GM21529 (cell line): ENCODE data around the gene NCLN.
A peak's percentile ranks its signal among the peaks of the same experiment; 100 is the strongest.
"Not testable (repeated sequence)": the region's sequence is repeated elsewhere in the genome, so short reads cannot be mapped to it uniquely, and the experiment has no call there.

Experiments used
- ATAC-seq: cut with Tn5 transposase; IDR thresholded peaks from one replicate; pipeline ENCODE4 v1.9.1; 2021; ENCODE audit not compliant: unreplicated experiment

Gene NCLN

DNA sequence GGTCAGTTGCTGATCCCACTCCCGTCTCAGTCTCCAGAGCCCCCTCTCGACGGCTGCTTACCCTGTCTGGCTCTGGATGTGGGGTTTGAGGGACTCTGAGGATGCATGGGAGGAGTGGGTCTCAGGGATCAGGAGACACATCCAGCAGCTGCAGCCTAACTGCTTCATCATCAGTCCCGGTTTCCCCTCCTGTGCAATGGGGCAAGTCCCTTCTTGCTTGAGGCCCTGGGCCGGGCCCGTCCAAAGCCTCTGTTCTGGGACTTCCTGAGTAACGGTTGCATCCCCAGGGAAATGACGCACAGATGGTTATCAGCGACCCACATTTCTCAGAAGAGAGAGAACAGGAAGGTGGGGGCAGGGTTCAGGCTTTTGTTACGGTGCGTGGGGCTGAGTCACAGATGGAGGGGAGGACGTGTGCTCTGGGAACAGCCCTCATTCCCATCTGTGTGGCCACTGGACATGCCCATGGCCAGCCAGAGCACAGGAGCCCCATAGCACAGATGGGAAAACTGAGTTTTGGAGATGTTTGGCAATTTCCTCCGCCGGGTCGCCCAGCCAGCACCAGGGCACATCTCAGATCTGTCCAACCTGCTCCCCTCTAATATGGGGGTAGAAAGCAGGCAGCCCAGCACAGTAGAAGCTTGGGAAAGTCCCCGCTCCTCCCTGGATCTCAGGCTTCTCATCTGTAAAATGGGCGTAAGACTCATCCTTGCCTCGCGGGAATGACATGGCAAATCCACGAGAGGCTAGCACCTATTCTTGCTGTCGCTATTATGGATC is 30.6 kb upstream of the NCLN start:
- peak; percentile 76 for ATAC-seq

- ATAC-seq, result no peak
Observed at GRCh38 chr19:3157096-3157845, 28.5 kb upstream of the NCLN start.

DNA sequence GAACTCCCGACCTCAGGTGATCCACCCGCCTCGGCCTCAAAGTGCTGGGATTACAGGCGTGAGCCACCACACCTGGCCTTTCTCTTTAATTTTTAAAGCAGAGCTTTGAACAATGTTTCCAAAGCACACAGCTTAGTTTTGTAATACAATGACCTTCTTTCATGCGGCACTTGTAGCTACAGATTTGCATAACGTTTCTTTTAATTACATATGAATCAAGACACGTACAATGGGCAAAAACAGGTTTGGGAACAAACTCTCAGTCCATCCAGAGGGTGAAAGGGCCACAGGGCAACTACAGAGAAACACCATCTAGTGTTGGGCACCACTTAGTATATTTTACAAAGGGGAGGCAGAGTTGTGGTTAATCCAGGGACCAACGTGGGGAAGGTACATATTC is 26.2 kb upstream of the NCLN start:
- ATAC-seq, result no peak

- ATAC-seq, result no peak
Observed at GRCh38 chr19:3160219-3160618, 25.5 kb upstream of the NCLN start.

- ATAC-seq, result no peak
Observed at GRCh38 chr19:3161453-3161852, 24.3 kb upstream of the NCLN start.

- ATAC-seq, result no peak
Observed at GRCh38 chr19:3162418-3163229, 23.1 kb upstream of the NCLN start.

DNA sequence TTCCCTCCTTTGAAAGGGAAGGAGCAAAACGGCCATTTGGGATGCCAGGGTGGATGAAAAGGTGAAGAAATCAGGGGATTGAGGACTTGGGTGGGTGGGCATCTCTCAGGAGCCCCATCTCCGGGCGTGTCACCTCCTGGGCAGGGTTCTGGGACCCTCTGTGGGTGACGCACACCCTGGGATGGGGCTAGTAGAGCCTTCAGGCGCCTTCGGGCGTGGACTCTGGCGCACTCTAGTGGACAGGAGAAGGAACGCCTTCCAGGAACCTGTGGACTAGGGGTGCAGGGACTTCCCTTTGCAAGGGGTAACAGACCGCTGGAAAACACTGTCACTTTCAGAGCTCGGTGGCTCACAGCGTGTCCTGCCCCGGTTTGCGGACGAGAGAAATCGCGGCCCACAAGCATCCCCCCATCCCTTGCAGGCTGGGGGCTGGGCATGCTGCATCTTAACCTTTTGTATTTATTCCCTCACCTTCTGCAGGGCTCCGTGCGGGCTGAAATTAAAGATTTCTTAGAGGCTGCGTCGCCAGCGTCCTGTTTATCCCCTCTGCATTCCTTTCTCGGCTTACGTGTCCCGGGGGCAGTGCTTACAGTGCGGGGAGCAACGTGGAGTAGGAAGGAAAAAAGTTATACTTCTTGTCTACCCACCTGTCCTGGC is 22.4 kb upstream of the NCLN start:
- ATAC-seq, result peak; percentile 49

DNA sequence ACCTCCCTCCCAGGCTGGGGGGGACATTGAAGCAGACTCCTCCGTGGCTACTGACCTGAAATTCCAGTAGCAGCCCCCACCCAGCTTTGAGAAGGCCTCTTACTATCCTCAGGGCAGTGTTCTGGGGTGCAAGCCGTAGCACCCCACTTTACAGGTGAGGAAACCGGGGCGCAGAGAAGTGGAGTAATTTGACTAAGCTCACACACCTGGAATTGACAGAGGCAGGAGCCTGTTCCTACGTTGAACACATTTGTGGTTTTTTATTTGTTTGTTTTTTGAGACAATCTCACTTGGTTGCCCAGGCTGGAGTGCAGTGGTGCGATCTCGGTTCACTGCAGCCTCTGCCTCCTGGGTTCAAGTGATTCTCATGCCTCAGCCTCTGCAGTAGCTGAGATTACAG is 21.8 kb upstream of the NCLN start:
- ATAC-seq, result no peak

DNA sequence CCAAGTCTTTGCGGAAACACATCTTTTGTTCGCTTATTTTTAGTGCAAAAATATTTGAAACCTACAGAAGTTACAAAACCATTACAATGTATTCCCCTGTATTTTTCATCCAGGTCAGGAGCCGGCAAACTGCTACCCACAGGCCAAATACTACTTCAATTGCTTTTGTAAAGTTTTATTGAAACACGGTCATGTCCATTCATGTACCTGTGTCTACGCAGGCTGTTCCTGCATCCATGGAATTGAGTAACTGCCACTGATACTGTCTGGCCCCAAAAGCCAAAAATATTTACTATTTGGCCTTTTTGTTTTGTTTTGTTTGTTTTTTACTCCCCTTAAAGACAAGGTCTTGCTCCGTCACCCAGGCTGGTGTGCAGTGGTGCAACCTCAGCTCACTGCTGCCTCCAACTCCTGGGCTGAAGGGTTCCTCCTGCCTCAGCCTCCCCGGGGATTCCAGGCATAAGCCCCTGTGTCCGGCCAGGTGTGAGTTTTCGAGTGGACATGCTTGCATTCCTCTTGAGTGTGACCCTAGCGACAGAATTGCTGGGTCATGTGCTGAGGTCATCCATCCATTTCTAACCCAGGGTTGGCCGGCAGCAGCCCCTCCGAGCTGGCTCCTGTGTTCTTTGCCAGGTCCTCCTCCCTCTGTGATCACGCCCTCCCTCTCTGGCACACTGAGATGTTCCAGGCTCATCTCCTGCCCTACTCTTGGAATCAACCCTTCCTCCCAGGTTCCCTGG is 18.0 kb upstream of the NCLN start:
- ATAC-seq, result no peak

- no peak for ATAC-seq
Observed at GRCh38 chr19:3171894-3172672, 13.6 kb upstream of the NCLN start.

GRCh38 chr19:3172673-3173000 is 13.1 kb upstream of the NCLN start:
- ATAC-seq, result not testable (repeated sequence)

- no peak for ATAC-seq
Observed at GRCh38 chr19:3175781-3176714, 9.7 kb upstream of the NCLN start.

DNA sequence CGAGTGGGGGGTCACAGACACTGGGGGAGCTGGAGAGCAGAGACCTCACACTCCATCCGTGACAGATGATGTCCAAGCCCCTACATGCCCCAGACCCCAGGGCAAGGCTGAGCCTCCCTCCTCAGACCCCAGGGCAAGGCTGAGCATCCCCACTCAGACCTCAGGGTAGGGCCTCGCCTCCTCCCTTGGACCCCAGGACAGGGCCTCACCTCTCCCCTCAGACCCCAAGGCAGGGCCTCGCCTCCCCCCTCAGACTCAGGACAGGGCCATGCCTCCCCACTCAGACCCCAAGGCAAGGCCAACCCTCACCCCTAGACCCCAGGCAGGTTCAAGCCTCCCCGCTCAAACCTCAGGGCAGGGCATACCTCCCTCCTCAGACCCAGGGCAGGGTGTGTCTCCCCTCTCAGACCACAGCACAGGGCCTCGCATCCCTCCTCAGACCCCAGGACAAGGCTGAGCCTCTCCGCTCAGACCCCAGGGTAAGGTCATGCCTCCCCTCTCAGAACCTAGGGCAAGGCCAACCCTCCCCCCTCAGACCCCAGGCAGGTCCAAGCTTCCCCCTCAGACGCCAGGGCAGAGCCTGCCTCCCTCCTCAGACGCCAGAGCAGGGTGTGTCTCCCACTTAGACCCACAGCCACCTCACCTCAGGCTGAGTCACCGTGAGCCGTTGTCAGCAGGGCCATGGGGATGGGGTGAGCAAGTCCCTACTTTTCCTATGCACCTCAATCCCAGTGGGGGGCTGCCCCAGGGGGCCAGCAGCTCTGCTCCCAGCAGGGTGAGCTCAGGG is 8.8 kb upstream of the NCLN start:
- ATAC-seq, result no peak

DNA sequence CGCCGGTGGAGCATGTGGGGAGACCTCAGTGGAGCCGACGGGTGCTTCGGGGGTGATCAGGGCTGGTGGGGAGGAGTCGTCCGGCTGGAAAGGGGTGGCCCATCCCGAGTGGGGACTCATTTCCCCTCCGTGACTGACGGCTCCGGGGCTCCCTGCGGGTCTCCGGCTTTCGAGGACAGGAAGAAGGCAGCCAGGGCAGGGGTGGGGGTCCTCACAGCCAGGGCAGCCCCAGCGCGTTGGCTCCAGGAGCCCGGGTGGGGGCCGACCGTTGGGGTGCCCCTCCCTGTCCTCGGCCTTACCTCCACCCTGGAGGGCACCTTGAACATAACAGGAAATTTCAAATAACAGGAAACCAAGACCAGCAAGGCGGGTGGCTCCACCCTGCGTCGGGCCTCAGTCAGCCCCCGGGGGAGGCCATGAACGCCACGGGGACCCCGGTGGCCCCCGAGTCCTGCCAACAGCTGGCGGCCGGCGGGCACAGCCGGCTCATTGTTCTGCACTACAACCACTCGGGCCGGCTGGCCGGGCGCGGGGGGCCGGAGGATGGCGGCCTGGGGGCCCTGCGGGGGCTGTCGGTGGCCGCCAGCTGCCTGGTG is 7.3 kb upstream of the NCLN start, which contains the start of gene S1PR4:
S1PR4 (plus strand) TSS at position 393 of the 596 bp plus-strand sequence; CDS start at position 417, 24 bp downstream.
- peak; percentile 31 for ATAC-seq

GRCh38 chr19:3178973-3179738 is 6.6 kb upstream of the NCLN start:
- ATAC-seq, result peak; percentile 9

DNA sequence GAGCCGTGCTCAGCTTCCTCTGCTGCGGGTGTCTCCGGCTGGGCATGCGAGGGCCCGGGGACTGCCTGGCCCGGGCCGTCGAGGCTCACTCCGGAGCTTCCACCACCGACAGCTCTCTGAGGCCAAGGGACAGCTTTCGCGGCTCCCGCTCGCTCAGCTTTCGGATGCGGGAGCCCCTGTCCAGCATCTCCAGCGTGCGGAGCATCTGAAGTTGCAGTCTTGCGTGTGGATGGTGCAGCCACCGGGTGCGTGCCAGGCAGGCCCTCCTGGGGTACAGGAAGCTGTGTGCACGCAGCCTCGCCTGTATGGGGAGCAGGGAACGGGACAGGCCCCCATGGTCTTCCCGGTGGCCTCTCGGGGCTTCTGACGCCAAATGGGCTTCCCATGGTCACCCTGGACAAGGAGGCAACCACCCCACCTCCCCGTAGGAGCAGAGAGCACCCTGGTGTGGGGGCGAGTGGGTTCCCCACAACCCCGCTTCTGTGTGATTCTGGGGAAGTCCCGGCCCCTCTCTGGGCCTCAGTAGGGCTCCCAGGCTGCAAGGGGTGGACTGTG is 5.9 kb upstream of the NCLN start:
- ATAC-seq, result no peak
